AG10803 (cell line): ENCODE data around the gene REEP3.
A peak's percentile ranks its signal among the peaks of the same experiment; 100 is the strongest.

ENCODE experiments used
- DNase-seq: peaks from one replicate; pipeline ENCODE4 v3.0.0; 2010; ENCODE audit warnings: low read depth
- H3K4me3 ChIP-seq: 2 replicates; pipeline ENCODE4 v1.5.1; 2011; ENCODE audit warnings: mild to moderate bottlenecking, low read length, control low read depth
- TF ChIP-seq, protein P1 (sequence below): conservative IDR thresholded peaks from 2 replicates; pipeline ENCODE4 v1.5.1; 2011; ENCODE audit warnings: mild to moderate bottlenecking, low read length, control low read depth, inconsistent platforms

The REEP3 gene

DNA sequence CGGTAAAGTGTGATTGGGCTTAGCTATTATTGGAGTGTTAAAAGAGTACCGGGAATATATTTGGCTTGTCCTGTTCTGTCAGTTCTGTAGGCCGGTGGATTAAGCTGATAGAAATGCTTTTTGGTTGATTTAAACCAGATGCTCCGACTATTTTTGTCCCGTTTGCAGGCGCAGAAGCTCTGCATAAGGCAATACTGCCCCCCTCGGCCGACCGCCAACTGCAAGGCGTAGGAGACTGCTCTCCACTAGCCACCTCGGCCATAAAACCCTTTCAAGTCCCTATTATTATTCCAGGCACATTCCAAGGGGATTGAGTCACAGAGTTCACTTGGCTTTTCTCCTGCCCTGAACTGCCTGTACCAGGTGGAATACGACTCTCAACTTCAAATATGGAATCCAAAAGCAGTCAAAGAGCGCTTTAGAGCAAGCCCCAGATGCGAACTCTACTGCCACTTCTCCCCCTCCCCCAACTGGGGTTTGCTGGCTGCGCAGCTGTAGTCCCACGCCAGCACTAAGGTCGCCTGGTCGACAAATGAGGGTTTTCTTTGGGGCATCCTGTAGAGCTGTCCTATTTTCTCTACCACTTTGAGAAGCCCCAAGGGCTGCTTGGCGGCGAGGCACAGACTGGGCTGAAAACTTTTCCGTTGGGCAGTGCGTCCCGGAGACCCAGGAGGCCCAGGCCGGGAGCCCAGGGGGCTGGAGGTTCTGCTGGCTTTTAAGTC, 108.3 kb downstream of the REEP3 start:
- TF ChIP-seq, protein P1, sequence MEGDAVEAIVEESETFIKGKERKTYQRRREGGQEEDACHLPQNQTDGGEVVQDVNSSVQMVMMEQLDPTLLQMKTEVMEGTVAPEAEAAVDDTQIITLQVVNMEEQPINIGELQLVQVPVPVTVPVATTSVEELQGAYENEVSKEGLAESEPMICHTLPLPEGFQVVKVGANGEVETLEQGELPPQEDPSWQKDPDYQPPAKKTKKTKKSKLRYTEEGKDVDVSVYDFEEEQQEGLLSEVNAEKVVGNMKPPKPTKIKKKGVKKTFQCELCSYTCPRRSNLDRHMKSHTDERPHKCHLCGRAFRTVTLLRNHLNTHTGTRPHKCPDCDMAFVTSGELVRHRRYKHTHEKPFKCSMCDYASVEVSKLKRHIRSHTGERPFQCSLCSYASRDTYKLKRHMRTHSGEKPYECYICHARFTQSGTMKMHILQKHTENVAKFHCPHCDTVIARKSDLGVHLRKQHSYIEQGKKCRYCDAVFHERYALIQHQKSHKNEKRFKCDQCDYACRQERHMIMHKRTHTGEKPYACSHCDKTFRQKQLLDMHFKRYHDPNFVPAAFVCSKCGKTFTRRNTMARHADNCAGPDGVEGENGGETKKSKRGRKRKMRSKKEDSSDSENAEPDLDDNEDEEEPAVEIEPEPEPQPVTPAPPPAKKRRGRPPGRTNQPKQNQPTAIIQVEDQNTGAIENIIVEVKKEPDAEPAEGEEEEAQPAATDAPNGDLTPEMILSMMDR, result peak; percentile 76
- peak overlapping the region; percentile 77 for H3K4me3 ChIP-seq
- DNase-seq, result peak; percentile 99

DNA sequence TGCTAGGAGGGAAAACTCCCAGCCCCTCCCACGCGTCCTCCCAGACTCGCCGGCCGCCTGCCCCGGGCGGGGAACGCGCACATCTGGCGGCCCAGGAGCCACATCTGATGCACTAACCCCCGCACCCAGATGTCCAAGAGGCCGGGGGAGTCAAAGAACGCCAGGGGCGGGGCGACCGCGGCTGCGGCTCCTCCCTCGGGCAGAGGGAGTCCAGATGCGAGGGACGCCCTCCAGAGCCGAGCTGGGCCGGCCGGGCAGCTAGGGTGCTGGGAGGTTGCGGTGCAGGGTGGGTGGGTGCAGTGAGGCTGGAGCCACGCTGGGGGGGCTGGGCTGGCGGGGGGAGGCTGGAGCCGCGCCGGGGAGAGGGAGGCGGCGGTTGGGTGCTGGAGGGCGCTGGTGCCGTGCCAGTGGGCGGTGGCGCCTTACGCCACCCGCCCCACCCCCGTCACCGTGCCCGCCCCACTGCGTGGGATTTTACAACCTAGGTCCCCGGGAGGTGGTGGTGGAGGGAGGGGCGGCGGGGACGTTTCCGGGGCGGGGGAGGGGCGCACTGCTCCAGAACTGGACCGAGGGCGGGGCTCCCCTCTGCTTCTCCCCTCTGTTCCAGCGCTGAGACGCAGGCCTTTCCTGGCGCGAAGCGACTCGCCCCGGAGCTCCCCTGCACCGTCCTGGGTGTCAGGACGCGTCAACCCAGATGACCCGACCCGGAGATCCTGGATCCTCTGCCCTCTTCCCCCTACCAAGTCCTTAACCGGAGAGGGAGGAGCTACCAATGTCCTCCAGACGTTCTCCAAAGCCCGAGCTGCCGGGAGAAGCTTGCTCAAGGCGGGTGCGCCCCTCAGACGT, 109.1 kb downstream of the REEP3 start:
- DNase-seq, result peak; percentile 96
- TF ChIP-seq, protein P1, result no peak
- peak overlapping the region; percentile 77 for H3K4me3 ChIP-seq

DNA sequence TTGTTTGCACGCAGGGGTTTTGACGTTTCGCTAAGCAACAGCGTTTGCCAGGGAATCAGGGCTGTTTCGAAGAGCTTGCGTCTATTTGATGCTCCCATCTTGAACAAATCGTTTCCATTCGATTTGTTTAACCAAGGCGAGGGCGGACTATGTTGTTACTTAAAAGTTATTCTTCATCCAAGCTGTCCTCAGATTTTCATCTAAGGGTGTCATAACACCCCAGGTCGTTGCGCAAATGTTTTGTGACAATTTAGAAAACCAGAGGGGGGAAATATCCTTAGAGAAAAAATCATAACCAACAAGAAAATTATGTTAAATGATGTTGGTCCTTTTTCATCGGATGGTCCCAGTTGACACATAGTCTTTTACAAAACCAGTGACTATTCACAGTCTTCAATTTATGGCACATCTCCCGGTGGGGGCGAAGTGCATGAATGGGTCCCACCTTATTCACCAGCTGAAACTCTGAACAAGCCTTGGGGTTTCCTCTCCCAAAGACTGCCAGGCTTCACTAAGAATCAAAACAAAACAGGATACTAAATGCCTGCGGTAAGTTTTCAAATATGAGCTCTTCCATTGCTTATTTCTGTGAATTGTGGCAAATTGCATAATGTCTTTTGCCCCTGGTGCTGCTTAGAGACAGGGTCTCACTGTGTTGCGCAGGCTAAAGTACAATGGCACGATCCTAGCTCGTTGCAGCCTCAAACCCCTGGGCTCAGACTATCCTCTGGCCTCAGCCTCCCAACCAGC, 109.9 kb downstream of the REEP3 start:
- TF ChIP-seq, protein P1, result no peak
- H3K4me3 ChIP-seq, result peak overlapping the region; percentile 77
- peak; percentile 93 for DNase-seq

DNA sequence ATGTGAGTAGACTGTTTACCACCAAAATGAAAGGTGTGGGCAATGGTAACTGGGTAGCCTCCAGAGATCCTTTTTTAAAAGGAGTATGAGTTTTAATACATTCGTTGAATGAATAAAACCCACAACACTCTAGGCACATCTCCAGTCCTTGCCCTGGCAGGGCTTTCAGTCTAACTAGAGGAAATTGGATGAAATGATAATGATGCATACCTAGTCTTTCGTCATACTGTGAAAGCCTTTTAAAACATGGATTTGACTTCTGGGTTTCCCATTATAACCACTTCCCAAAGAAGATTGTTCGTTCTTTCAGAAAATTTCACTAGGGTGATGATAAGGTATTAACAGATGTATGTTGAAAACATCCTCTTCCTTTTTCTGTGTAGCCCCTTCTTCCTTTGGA, 110.8 kb downstream of the REEP3 start:
- DNase-seq, result peak; percentile 62
- TF ChIP-seq, protein P1, result no peak
- H3K4me3 ChIP-seq, result no peak overlapping the region

DNA sequence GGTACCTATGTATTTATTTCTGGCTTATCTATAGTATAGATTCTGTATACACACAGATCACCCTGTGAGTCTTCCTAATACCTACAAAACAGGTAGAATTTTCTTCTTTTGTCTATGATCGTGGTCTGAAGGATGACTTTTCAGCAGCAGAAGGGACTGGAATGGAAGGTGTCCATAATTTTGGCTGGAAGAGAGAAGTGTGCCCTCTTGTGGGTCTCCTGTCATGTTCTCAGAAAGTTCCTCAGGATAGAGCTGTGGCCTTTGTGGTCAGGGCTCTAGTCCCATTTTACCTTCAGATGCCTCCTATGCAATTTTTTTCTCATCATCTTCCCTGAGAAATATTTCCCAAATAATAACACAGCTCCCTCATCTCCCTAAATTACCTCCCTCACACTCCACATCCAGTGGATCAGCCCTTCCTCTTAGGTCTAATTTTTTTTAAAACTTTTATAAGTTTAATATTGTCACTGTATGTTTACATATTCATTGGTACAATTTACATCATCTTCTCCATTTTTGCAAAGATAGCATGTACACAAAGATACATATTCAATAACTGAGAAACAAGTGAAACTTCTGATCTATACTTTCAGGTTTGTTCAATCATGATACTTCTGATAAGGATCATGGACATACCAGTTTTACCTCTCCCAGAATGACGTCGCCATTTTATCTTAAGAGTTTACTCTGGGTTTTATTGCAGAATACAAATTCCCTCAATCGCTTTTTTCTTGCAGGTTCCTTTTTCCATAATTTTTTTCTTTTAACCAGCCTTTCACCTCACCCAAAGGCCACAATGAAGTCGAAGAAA, 112.7 kb downstream of the REEP3 start:
- no peak overlapping the region for H3K4me3 ChIP-seq
- peak; percentile 44 for DNase-seq
- TF ChIP-seq, protein P1, result peak; percentile 61

DNA sequence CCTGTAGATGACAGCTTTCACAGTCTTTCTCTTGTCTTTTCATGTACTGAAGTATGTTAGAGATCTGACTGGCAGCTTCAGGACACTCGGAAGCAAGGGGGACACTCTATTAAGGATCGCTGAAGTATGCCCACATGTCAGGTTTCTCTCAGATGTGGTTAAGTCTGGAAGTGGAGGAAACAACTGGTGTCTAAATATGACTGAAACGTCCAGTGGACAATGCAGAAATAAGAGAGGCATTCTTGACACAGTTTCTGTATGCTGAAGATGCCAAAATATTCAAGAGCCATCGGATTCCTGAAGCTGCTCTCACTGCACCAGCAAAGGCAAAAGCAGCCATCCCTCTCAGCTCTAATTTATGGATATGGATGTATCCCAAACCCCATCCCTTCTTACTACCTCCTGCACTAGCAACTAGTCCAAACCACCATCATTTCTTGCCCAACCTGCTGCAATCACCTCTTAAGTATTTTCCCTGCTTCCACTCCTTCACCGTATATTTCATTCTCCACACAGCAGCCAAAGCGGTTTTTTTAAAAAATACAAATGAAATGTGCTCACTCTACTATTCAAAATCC, 113.4 kb downstream of the REEP3 start:
- DNase-seq, result peak; percentile 89
- no peak overlapping the region for H3K4me3 ChIP-seq
- TF ChIP-seq, protein P1, result no peak
